NT2/D1 (cell line): Measurements from ENCODE around the gene GALNT8.

Source experiments
- YY1 ChIP-seq: IDR thresholded peaks from 2 replicates; pipeline ENCODE4 v1.6.1; 2011; ENCODE audit not compliant: insufficient read length, insufficient read depth
- ZNF274 ChIP-seq: IDR thresholded peaks from 2 replicates; pipeline ENCODE4 v1.6.1; 2011; ENCODE audit warnings: mild to moderate bottlenecking, low read depth, low read length

DNA sequence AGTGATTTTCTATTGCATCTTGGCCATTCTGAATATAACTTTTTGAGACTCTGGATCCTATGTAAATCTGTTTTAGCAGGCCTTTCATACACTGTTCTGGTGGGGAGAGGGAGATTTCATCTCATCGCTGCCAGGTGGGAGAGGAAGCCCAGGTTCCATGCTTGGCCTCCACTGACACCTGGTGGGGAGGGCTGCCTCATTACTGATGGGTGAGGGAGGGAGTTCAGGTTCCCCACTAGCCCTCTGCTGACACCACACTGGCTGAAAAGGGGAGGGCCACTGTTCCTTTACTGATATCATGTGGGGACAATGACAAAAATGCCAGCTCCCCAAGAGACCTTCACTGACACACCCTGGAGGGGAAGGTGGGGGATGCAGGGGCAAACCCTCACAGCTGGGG, 2.4 kb upstream of the GALNT8 start:
- TF ChIP-seq ZNF274 (no peak), YY1 (no peak)
